GF-D8 (cell line): ENCODE results near the gene KIF5A.
A peak's percentile ranks its signal among the peaks of the same experiment; 100 is the strongest.
"Not testable (repeated sequence)": the region's sequence is repeated elsewhere in the genome, so short reads cannot be mapped to it uniquely, and the experiment has no call there.

Experiments used
- DNase-seq: peaks from one replicate; lab custom pipeline; 2025; lab: John Stamatoyannopoulos, UW

KIF5A gene

GRCh38 chr12:57549909-57550640, at the start of gene KIF5A:
KIF5A (plus strand) TSS chr12:57550044; CDS start chr12:57550272, 228 bp downstream.
- no peak for DNase-seq

DNA sequence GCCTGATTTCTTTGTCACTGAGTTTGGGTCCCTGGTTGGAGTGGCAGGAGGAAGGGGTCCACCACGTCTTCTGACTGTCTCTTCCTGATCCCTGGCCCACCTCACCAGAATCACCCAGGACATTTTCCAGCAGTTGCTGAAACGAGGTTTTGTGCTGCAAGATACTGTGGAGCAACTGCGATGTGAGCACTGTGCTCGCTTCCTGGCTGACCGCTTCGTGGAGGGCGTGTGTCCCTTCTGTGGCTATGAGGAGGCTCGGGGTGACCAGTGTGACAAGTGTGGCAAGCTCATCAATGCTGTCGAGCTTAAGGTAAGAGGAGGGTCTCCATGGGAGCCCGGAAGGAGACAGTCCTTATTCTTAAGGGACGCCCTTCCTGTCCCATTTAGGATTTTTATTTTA, 49.6 kb upstream of the KIF5A start:
- DNase-seq = no peak

GRCh38 chr12:57502311-57502969, 47.4 kb upstream of the KIF5A start:
- DNase-seq = not testable (repeated sequence)

GRCh38 chr12:57506541-57506940, 43.3 kb upstream of the KIF5A start:
- DNase-seq = not testable (repeated sequence)

- not testable (repeated sequence) for DNase-seq
These were observed 42.0 kb upstream of the KIF5A start for GRCh38 chr12:57507796-57508195.

GRCh38 chr12:57511161-57511560, 38.7 kb upstream of the KIF5A start:
- DNase-seq = no peak

DNA sequence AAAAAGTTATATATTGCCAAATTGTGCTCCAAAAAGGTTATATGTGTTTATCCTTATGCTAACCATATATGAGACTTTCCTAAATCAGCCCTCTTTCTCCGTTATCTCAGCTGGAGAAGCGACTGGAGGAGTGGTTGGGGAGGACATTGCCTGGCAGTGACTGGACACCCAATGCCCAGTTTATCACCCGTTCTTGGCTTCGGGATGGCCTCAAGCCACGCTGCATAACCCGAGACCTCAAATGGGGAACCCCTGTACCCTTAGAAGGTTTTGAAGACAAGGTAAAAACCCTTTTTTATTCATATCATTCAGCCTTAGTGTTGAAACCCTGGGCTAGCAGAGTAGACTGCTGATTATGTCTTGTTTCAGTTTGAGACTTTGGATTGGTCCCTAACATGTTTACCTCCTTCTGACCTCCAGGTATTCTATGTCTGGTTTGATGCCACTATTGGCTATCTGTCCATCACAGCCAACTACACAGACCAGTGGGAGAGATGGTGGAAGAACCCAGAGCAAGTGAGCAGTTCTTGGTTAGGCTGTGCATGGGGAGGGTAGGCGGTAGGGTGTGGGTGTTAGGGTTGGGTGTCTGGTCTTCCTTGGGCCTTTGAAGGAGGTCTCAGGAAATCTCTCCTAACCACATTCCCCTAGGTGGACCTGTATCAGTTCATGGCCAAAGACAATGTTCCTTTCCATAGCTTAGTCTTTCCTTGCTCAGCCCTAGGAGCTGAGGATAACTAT, 38.1 kb upstream of the KIF5A start:
- no peak for DNase-seq

GRCh38 chr12:57512665-57513064, 37.2 kb upstream of the KIF5A start:
- no peak for DNase-seq

DNA sequence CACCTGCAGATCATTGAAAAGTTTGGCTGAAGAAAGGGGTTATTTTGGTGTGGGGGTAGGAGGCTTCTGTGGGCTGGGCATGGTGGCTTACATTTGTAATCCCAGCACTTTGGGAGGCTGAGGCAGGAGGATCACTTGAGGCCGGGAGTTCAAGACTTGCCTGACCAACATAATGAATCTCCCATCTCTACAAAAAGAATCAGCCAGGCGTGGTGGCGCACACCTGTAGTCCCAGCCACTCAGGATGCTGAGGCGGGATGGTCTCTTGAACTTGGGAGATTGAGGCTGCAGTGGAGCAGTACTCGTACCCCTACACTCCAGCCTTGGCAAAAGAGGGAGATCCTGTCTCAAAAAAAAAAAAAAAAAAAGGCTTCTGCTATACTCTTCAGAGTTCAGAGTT, 36.6 kb upstream of the KIF5A start:
- DNase-seq = no peak

- DNase-seq = not testable (repeated sequence)
These were observed 36.2 kb upstream of the KIF5A start for GRCh38 chr12:57513677-57514076.

- DNase-seq = not testable (repeated sequence)
These were observed 35.6 kb upstream of the KIF5A start for GRCh38 chr12:57514246-57514645.

DNA sequence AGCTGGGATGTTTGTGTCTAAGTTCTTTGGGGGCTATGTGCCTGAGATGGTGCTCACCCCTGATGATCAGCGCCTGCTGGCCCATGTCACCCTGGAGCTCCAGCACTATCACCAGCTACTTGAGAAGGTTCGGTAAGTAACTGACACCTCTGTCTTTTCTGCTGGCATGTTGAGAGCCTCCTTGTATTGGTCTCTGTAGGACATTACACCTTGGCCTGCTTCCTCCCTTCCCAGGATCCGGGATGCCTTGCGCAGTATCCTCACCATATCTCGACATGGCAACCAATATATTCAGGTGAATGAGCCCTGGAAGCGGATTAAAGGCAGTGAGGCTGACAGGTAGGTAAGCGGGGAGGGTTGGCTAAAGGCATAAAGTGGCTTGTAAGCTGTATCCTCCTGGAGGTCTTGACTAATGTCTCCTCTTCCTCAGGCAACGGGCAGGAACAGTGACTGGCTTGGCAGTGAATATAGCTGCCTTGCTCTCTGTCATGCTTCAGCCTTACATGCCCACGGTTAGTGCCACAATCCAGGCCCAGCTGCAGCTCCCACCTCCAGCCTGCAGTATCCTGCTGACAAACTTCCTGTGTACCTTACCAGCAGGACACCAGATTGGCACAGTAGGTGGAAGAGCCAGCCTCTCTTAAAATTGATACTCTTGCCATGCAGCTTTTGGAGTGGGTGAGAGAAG, 35.0 kb upstream of the KIF5A start:
- DNase-seq = no peak

DNA sequence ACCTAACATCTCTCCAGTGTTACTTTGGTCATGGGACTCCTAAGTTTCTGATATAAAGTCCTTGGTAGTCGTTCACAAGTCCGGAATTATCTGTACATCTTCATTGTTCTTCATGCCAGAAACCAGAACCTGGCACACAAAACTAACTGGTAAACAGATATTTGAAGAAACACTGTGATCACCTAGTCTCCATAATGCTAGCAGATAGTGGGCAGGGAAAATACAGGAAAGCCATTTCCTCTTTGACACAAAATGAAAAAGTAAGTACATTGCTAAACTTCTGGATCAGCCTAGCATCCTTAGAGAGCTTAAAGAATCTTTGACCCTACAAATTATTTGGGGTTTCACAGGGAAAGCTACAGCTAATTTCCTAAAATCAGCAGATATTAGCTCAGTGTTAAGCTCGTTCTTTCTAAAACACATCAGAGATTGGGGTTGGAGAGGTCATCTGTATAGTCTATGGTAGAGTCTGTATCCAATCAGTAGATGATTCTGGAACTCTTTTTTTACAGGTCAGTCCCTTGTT, 34.4 kb upstream of the KIF5A start:
- no peak for DNase-seq

GRCh38 chr12:57515934-57516541, 33.8 kb upstream of the KIF5A start:
- no peak for DNase-seq

- DNase-seq = no peak
These were observed 33.2 kb upstream of the KIF5A start for GRCh38 chr12:57516617-57517153.

DNA sequence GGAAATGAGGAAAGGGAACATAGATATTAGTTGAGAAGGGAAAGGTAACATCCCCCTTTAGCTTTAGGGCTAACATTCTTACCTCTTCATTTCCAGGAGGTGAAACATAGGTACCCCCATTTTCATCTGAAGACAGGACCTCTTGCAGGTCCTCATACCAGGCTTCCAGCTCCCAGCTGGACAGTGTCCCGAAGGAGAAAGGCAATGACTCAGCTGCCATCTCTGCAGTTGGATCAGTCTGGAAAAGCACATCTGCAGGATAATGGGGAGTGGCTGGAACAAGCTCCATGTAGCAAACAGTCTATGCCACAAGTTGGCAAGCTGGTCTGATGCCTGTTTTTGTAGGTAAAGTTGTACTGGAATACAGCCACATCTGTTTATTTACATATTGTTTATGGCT, 32.7 kb upstream of the KIF5A start:
- DNase-seq = no peak

- DNase-seq = not testable (repeated sequence)
These were observed 32.1 kb upstream of the KIF5A start for GRCh38 chr12:57517718-57518117.

DNA sequence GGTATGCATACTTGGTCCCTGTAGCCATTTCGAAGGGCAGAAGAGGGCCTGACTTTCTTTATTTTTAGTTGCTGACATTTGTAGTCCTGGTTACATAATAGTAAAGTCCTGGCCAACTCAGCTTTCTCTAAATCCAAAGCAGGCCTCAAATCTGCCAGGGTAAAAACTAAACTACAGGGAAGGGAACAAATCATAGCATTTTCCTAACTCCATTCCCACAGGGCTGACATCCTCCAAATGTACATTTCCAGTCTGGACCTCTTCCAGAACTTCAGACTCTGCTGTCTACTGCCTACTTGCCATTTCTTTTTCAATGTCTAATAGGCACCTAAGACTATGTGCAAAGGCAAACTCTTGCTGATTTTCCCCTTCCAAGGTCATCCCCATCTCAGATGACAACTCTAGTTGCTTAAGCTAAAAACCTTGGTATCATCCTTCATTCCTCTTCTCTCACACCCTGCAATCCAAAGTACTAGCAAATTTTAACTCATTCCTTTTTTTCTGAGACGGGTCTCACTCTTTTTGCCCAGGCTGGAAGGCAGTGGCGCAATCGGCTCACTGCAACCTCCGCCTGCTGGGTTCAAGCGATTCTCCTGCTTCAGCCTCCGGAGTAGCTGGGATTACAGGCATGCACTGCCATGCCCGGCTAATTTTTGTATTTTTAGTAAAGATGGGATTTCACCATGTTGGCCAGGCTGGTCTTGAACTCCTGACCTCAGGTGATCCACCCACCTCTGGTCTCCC, 31.5 kb upstream of the KIF5A start:
- no peak for DNase-seq

- peak; percentile 25 for DNase-seq
These were observed 30.7 kb upstream of the KIF5A start for GRCh38 chr12:57518920-57519795.

DNA sequence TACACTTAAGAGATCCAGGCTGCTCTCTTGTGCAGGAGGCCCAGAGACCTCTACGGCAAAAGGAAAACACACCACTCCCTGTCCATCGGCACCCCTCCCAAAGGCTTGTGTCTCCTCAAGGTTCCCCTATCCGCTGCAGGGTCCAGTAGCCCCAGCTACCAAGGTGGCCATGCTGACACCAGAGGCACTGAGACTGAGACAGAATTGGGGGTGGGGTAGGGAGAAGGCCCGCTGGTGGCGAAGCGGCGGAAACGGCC, 30.1 kb upstream of the KIF5A start:
- DNase-seq = no peak
